Measurements from ENCODE around the gene PAQR5.

DNA sequence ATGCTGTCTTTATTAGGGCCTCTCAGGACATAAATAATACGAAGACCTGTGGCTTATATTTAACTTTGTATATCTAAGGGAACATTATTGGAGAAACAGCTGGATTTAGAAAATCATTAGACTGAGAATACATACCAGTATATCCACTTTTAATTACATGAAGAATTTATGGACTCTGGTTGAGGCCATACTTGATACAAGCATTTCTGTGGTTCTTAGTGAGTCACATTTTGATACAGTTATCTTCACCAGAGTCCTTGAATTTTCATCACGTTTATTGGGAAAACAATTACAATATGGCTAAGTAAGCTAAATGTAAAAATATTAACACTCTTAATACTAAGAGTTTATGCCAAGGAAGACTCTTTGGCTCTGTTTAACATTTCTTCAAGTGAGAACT is 125.3 kb downstream of the PAQR5 start:
- TF ChIP-seq EZH2 (IDR thresholded peaks at IDR 0.05; ENCODE audit: borderline replicate concordance, low read length), result no peak
- TF ChIP-seq, protein P1, sequence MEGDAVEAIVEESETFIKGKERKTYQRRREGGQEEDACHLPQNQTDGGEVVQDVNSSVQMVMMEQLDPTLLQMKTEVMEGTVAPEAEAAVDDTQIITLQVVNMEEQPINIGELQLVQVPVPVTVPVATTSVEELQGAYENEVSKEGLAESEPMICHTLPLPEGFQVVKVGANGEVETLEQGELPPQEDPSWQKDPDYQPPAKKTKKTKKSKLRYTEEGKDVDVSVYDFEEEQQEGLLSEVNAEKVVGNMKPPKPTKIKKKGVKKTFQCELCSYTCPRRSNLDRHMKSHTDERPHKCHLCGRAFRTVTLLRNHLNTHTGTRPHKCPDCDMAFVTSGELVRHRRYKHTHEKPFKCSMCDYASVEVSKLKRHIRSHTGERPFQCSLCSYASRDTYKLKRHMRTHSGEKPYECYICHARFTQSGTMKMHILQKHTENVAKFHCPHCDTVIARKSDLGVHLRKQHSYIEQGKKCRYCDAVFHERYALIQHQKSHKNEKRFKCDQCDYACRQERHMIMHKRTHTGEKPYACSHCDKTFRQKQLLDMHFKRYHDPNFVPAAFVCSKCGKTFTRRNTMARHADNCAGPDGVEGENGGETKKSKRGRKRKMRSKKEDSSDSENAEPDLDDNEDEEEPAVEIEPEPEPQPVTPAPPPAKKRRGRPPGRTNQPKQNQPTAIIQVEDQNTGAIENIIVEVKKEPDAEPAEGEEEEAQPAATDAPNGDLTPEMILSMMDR (IDR thresholded peaks at IDR 0.05; ENCODE audit: low read length), result no peak

Data from OCI-LY1 (cell line).